ENCODE results near the gene ITPKA. TPM values are rescaled to one million over a fixed set of nuclear protein-coding genes. Genes with fewer than 3 reads are reported as not detected.
A peak's percentile ranks its signal among the peaks of the same experiment; 100 is the strongest.

The ITPKA gene
- total RNA-seq, 1 donor from 2014 or later, result 6.7 TPM

GRCh38 chr15:41502795-41503668, 9.4 kb downstream of the ITPKA start:
- no peak overlapping the region for H3K4me3 ChIP-seq (ENCODE audit: low read depth, low read length)
- TF ChIP-seq CTCF (conservative IDR thresholded peaks at IDR 0.05; ENCODE audit: low read depth, low read length), result no peak
- no peak for DNase-seq (ENCODE audit: low read depth)

- no peak for TF ChIP-seq CTCF (conservative IDR thresholded peaks at IDR 0.05; ENCODE audit: low read depth, low read length)
- H3K4me3 ChIP-seq (ENCODE audit: low read depth, low read length), result no peak overlapping the region
- no peak for DNase-seq (ENCODE audit: low read depth)
Measured at GRCh38 chr15:41503669-41504010, 10.0 kb downstream of the ITPKA start.

GRCh38 chr15:41504751-41505492, 11.2 kb downstream of the ITPKA start:
- DNase-seq (ENCODE audit: low read depth), result no peak
- no peak for TF ChIP-seq CTCF (conservative IDR thresholded peaks at IDR 0.05; ENCODE audit: low read depth, low read length)
- no peak overlapping the region for H3K4me3 ChIP-seq (ENCODE audit: low read depth, low read length)

- DNase-seq (ENCODE audit: low read depth), result no peak
- TF ChIP-seq CTCF (conservative IDR thresholded peaks at IDR 0.05; ENCODE audit: low read depth, low read length), result no peak
Measured at GRCh38 chr15:41505776-41506175, 12.1 kb downstream of the ITPKA start.

GRCh38 chr15:41506796-41507341, 13.2 kb downstream of the ITPKA start:
- peak; percentile 16 for TF ChIP-seq CTCF (conservative IDR thresholded peaks at IDR 0.05; ENCODE audit: low read depth, low read length)
- DNase-seq (ENCODE audit: low read depth), result no peak
- H3K4me3 ChIP-seq (ENCODE audit: low read depth, low read length), result no peak overlapping the region

More at GRCh38 chr15:41505776-41506175, 12.1 kb downstream of the ITPKA start:
- H3K4me3 ChIP-seq (ENCODE audit: low read depth, low read length), result no peak overlapping the region

- no peak for TF ChIP-seq CTCF (conservative IDR thresholded peaks at IDR 0.05; ENCODE audit: low read depth, low read length)
- no peak overlapping the region for H3K4me3 ChIP-seq (ENCODE audit: low read depth, low read length)
- no peak for DNase-seq (ENCODE audit: low read depth)
Measured at GRCh38 chr15:41507820-41508290, 14.2 kb downstream of the ITPKA start.

Measured in epithelial cell of proximal tubule (primary cell).